Ascending aorta (tissue), 2 donors: ENCODE results near the gene CBR1. TPM values are rescaled to one million over a fixed set of nuclear protein-coding genes. Genes with fewer than 3 reads are reported as not detected.

Source experiments
- DNase-seq, 2 donors: peaks; one replicate each; pipeline ENCODE4 v3.0.0-alpha.2; 2019; ENCODE audit warnings: low spot score in 2 of 2
- H3K27ac ChIP-seq, 2 donors: fragments of 200-600 bp; sonication (generic); one replicate each; pipeline ENCODE4 v1.5.1; 2016 to 2017; ENCODE audit warnings: mild to moderate bottlenecking in 1 of 2
- H3K27me3 ChIP-seq: fragments of 200-600 bp; sonication (generic); one replicate; pipeline ENCODE4 v1.5.1; 2017
- H3K36me3 ChIP-seq, 2 donors: fragments of 200-600 bp; sonication (generic); one replicate each; pipeline ENCODE4 v1.5.1; 2016
- H3K4me1 ChIP-seq, 2 donors: fragments of 200-600 bp; sonication (generic); one replicate each; pipeline ENCODE4 v1.5.1; 2016 to 2017; ENCODE audit warnings: mild to moderate bottlenecking in 1 of 2
- H3K4me3 ChIP-seq, 2 donors: fragments of 200-600 bp; sonication (generic); one replicate each; pipeline ENCODE4 v1.5.1; 2016 to 2017; ENCODE audit warnings: mild to moderate bottlenecking in 1 of 2
- H3K9me3 ChIP-seq, 2 donors: fragments of 200-600 bp; sonication (generic); one replicate each; pipeline ENCODE4 v1.5.1; 2016
- CTCF ChIP-seq, 3 experiments: fragments of 200-600 bp in 2 of 3; fragments of 450-650 bp in 1 of 3; sonication (generic) in 2 of 3; IDR thresholded peaks; one replicate each; pipeline ENCODE4 v1.5.1; 2016 to 2019; ENCODE audit warnings: antibody characterized with exemption in 3 of 3, mild to moderate bottlenecking in 1 of 3, moderate library complexity in 1 of 3
- intact Hi-C: fragments of 100-400 bp; cut with DNase I; formaldehyde crosslinking; loops from one replicate; pipeline ENCODE4 v1.15.1; 2023
- total RNA-seq: library from RNA; depleted of rRNA; stranded (reverse); fragments of >200 nt; gene quantifications from one replicate; pipeline ENCODE4 v1.1.0, GENCODE V29; 2016

Gene CBR1
- total RNA-seq, 1 donor from 2014 or later, result 101 TPM

GRCh38 chr21:36080386-36080785 is 10.6 kb downstream of the CBR1 start:
- intact Hi-C loops, result no loop called here
- H3K9me3 ChIP-seq, result no peaks in the 10 kb centered on the region
- TF ChIP-seq CTCF (IDR thresholded peaks at IDR 0.05), result no peak
- no peaks in the 10 kb centered on the region for H3K4me1 ChIP-seq
- no peaks in the 10 kb centered on the region for H3K27me3 ChIP-seq
- no peak overlapping the region for H3K27ac ChIP-seq
- no peaks in the 10 kb centered on the region for H3K36me3 ChIP-seq
- no peak overlapping the region for H3K4me3 ChIP-seq
- DNase-seq, result no peak

- Histone ChIP-seq H3K4me1 (no peaks in the 10 kb centered on the region), H3K36me3 (no peaks in the 10 kb centered on the region), H3K27ac (no peak overlapping the region), H3K4me3 (no peak overlapping the region), H3K9me3 (no peaks in the 10 kb centered on the region), H3K27me3 (no peaks in the 10 kb centered on the region)
- intact Hi-C loops, result no loop called here
- TF ChIP-seq CTCF (IDR thresholded peaks at IDR 0.05), result no peak
- DNase-seq, result no peak
Observed at GRCh38 chr21:36082237-36082664, 12.4 kb downstream of the CBR1 start.

GRCh38 chr21:36087362-36088138 is 17.7 kb downstream of the CBR1 start:
- no peak for DNase-seq
- no peaks in the 10 kb centered on the region for H3K4me1 ChIP-seq
- no peak overlapping the region for H3K4me3 ChIP-seq
- no peaks in the 10 kb centered on the region for H3K27me3 ChIP-seq
- no peak overlapping the region for H3K27ac ChIP-seq
- intact Hi-C loops, result no loop called here
- no peak for TF ChIP-seq CTCF (IDR thresholded peaks at IDR 0.05)
- H3K9me3 ChIP-seq, result no peaks in the 10 kb centered on the region
- H3K36me3 ChIP-seq, result no peaks in the 10 kb centered on the region

- no peak overlapping the region for H3K27ac ChIP-seq
- H3K4me3 ChIP-seq, result no peak overlapping the region
- no peak for TF ChIP-seq CTCF (IDR thresholded peaks at IDR 0.05)
- no peak for DNase-seq
- H3K36me3 ChIP-seq, result no peaks in the 10 kb centered on the region
- no peaks in the 10 kb centered on the region for H3K9me3 ChIP-seq
- intact Hi-C loops, result no loop called here
- no peaks in the 10 kb centered on the region for H3K4me1 ChIP-seq
- no peaks in the 10 kb centered on the region for H3K27me3 ChIP-seq
Observed at GRCh38 chr21:36089946-36090345, 20.1 kb downstream of the CBR1 start.

GRCh38 chr21:36092681-36093080 is 22.9 kb downstream of the CBR1 start:
- Histone ChIP-seq H3K9me3 (no peaks in the 10 kb centered on the region), H3K27ac (no peak overlapping the region), H3K27me3 (no peaks in the 10 kb centered on the region), H3K4me1 (no peaks in the 10 kb centered on the region), H3K36me3 (no peaks in the 10 kb centered on the region), H3K4me3 (no peak overlapping the region)
- intact Hi-C loops, result no loop called here
- DNase-seq, result no peak
- TF ChIP-seq CTCF (IDR thresholded peaks at IDR 0.05), result no peak
